ENCODE results near the gene PPP4R4. TPM values are rescaled to one million over a fixed set of nuclear protein-coding genes. Genes with fewer than 3 reads are reported as not detected.
A peak's percentile ranks its signal among the peaks of the same experiment; 100 is the strongest.

The PPP4R4 gene
- total RNA-seq, 4 donors from 2014 or later, result 0.08 to 1.7 (median 0.48) TPM

DNA sequence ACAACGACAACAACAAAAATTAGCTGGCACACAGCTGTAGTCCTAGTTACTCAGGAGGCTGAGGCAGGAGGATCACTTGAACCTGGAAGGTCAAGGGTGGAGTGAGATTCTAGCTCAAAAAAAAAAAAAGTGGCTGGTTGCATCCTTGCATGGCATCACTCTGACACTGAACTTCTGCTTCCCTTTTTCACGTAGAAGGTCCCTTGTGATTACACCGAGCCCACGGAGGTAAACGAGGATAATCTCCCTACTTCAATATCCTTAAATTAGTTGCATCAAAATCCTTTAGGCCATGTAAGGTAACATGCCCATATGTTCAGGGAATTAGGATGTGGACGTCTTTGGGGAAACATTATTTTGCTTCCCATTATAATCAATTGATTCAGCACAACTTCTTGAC, 4.0 kb upstream of the PPP4R4 start:
- Histone ChIP-seq H3K27me3 (peaks cover 6 to 54% (median 7%) of the 10 kb centered on the region in 4 donors), H3K27ac (no peak overlapping the region), H3K4me1 (peaks cover 13 to 20% (median 16%) of the 10 kb centered on the region in 3 donors), H3K4me3 (no peak overlapping the region), H3K36me3 (no peaks in the 10 kb centered on the region), H3K9me3 (no peaks in the 10 kb centered on the region)
- intact Hi-C loops (cut with DNase I), result no loop called here
- TF ChIP-seq POLR2A (IDR thresholded peaks at IDR 0.05), result no peak
- TF ChIP-seq, protein P1, sequence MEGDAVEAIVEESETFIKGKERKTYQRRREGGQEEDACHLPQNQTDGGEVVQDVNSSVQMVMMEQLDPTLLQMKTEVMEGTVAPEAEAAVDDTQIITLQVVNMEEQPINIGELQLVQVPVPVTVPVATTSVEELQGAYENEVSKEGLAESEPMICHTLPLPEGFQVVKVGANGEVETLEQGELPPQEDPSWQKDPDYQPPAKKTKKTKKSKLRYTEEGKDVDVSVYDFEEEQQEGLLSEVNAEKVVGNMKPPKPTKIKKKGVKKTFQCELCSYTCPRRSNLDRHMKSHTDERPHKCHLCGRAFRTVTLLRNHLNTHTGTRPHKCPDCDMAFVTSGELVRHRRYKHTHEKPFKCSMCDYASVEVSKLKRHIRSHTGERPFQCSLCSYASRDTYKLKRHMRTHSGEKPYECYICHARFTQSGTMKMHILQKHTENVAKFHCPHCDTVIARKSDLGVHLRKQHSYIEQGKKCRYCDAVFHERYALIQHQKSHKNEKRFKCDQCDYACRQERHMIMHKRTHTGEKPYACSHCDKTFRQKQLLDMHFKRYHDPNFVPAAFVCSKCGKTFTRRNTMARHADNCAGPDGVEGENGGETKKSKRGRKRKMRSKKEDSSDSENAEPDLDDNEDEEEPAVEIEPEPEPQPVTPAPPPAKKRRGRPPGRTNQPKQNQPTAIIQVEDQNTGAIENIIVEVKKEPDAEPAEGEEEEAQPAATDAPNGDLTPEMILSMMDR (IDR thresholded peaks at IDR 0.05), result no peak
- no peak for DNase-seq
- 75 to 78% methylated on average over 6 of the region's 6 CpGs for WGBS, 2 donors

DNA sequence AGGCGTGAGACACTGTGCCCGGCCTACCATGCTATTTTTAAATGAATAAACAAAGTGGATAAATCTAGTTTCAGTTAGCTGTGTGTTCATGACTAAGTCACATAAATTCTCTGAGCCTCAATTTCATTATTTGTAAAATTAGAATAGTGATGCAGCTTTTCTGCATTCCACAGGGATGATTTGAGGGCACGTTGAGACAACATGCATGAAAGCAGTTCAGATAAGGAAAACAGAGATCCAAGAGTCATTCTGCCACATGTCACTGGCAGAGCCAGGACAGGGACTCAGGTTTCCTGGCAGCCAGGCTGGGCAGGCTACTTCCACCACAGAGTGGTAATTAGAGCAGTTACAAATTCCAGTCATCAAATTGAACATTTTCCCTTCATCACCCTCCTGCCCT, 2.9 kb upstream of the PPP4R4 start:
- intact Hi-C loops (cut with DNase I), result no loop called here
- H3K9me3 ChIP-seq, result no peaks in the 10 kb centered on the region
- no peak for DNase-seq
- no peak overlapping the region for H3K4me3 ChIP-seq
- no peak for TF ChIP-seq POLR2A (IDR thresholded peaks at IDR 0.05)
- TF ChIP-seq, protein P1 (IDR thresholded peaks at IDR 0.05), result no peak
- H3K27me3 ChIP-seq, result peaks cover 6 to 54% (median 16%) of the 10 kb centered on the region in 4 donors
- 23 to 30% methylated on average over 3 of the region's 3 CpGs for WGBS, 2 donors
- no peaks in the 10 kb centered on the region for H3K36me3 ChIP-seq
- no peak overlapping the region for H3K27ac ChIP-seq
- H3K4me1 ChIP-seq, result peaks cover 14 to 26% (median 16%) of the 10 kb centered on the region in 3 donors

DNA sequence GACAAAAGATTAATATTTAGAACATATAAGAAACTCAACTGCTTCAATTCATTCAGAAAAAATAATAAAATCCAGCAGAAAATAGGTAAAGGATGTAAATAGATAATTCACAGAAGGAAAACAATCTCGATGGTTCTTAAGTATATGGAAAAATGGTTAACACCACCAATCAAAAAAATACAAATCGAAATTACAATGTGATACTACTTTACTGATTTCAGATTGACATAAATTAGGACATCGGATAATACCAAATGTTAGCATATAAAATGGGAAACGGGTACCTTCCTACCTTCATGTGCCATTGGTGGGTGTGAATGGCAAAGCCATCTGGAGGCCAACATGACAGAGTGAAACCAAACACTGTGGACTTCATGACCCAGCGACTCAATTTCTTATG, 1.6 kb upstream of the PPP4R4 start:
- H3K36me3 ChIP-seq, result no peaks in the 10 kb centered on the region
- peaks cover 6 to 65% (median 21%) of the 10 kb centered on the region in 4 donors for H3K27me3 ChIP-seq
- DNase-seq, result no peak
- TF ChIP-seq, protein P1 (IDR thresholded peaks at IDR 0.05), result no peak
- TF ChIP-seq POLR2A (IDR thresholded peaks at IDR 0.05), result no peak
- H3K27ac ChIP-seq, result no peak overlapping the region
- intact Hi-C loops (cut with DNase I), result no loop called here
- no peaks in the 10 kb centered on the region for H3K9me3 ChIP-seq
- peaks cover 14 to 26% (median 16%) of the 10 kb centered on the region in 3 donors for H3K4me1 ChIP-seq
- WGBS, 2 donors, result 77 to 88% methylated on average over 5 of the region's 5 CpGs
- H3K4me3 ChIP-seq, result no peak overlapping the region

DNA sequence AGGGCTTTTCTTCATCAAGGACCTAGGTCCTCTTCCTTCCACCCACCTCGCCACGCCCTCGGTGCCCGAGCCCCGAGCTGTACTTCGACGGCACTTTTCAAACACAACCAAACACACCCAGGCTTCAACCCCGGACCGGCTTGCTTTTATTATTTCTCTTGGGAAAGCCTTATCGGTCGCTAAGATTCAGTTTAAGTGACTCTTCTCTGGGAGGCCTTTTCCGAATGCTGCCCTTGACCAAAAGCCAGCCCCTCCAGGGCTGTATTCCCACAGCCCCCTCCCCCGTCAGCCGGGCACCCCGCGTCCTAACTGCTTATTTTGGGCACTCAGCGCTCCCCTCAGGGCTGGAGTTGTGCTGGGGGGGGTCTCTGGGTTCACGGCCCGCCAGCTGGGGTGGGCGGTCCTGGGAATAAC, 644 bp upstream of the PPP4R4 start:
- Histone ChIP-seq H3K36me3 (no peaks in the 10 kb centered on the region), H3K27me3 (peaks cover 6 to 71% (median 21%) of the 10 kb centered on the region in 4 donors), H3K27ac (peak overlapping the region; percentile 18 to 72 (median 57))

DNA sequence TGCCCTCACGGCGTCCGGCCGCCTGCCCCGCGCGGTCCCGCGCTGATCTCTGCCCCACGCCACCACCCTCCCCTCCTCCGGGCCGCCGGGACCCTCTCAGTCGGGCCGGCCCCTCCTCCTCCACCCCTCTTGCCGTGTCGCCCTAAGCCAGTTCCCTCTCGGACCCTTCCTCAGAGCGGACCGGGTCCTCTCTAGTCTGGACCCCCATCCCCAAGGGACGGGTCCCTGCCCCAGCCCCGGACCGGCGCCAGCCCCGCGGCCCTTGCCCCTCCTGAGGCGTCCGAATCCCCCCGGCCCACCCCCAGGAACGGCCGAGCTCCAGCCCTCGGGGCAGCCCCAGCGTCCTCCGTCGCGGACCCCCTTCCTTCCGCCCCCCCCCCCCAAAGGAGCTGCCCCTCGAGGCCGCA, 485 bp downstream of the PPP4R4 start:
- intact Hi-C loops (cut with DNase I), result no loop called here

More for the DNA sequence above, 644 bp upstream of the PPP4R4 start:
- 2 to 5% methylated on average over 10 to 17 of the region's 20 CpGs for WGBS, 2 donors
- H3K9me3 ChIP-seq, result no peaks in the 10 kb centered on the region
- intact Hi-C loops (cut with DNase I), result no loop called here
- TF ChIP-seq, protein P1 (IDR thresholded peaks at IDR 0.05), result no peak
- TF ChIP-seq POLR2A (IDR thresholded peaks at IDR 0.05), result no peak
- no peak for DNase-seq
- H3K4me3 ChIP-seq, result peak overlapping the region; percentile 44 to 80 (median 58)
- H3K4me1 ChIP-seq, result peaks cover 14 to 26% (median 16%) of the 10 kb centered on the region in 3 donors

More for the DNA sequence above, 485 bp downstream of the PPP4R4 start:
- peaks cover 14 to 26% (median 16%) of the 10 kb centered on the region in 3 donors for H3K4me1 ChIP-seq
- peak overlapping the region in 2 of 4 donors; percentile 11 to 21 for H3K27ac ChIP-seq
- H3K36me3 ChIP-seq, result no peaks in the 10 kb centered on the region
- H3K27me3 ChIP-seq, result peaks cover 6 to 80% (median 21%) of the 10 kb centered on the region in 4 donors
- no peak for DNase-seq
- no peaks in the 10 kb centered on the region for H3K9me3 ChIP-seq
- TF ChIP-seq POLR2A (IDR thresholded peaks at IDR 0.05), result no peak
- TF ChIP-seq, protein P1 (IDR thresholded peaks at IDR 0.05), result no peak
- H3K4me3 ChIP-seq, result peak overlapping the region; percentile 44 to 80 (median 58)
- 0% methylated on average over 5 to 12 of the region's 39 CpGs for WGBS, 2 donors
